MG63 (cell line): ENCODE results near the gene RASEF. TPM values are rescaled to one million over a fixed set of nuclear protein-coding genes. Genes with fewer than 3 reads are reported as not detected.

Experiments used
- DNase-seq: peaks from one replicate; pipeline ENCODE4 v3.0.0-alpha.2; 2020
- H3K27me3 ChIP-seq: fragments of 250-450 bp; sonication (Bioruptor Pico); 2 replicates; pipeline ENCODE4 v1.5.1; 2020; ENCODE audit warnings: mild to moderate bottlenecking, moderate library complexity
- H3K36me3 ChIP-seq: fragments of 250-450 bp; sonication (Bioruptor Pico); 2 replicates; pipeline ENCODE4 v1.5.1; 2020; ENCODE audit warnings: mild to moderate bottlenecking, moderate library complexity
- H3K4me3 ChIP-seq: fragments of 250-450 bp; sonication (Bioruptor Pico); 2 replicates; pipeline ENCODE4 v1.5.1; 2020; ENCODE audit warnings: mild to moderate bottlenecking, moderate library complexity
- H3K9me3 ChIP-seq: fragments of 250-450 bp; sonication (Bioruptor Pico); 2 replicates; pipeline ENCODE4 v1.5.1; 2020; ENCODE audit warnings: mild to moderate bottlenecking, moderate library complexity
- total RNA-seq: library from RNA; depleted of rRNA; stranded (reverse); fragments of >200 nt; shearing (Covaris generic); gene quantifications from 2 replicates; pipeline ENCODE4 v1.2.3, GENCODE V29; 2014; ENCODE audit warnings: low replicate concordance

The RASEF gene
- total RNA-seq, 1 experiment from 2014 or later = 0.92 TPM

- no peaks in the 10 kb centered on the region for H3K27me3 ChIP-seq
- no peaks in the 10 kb centered on the region for H3K9me3 ChIP-seq
- no peak for DNase-seq
- no peak overlapping the region for H3K4me3 ChIP-seq
- H3K36me3 ChIP-seq = no peaks in the 10 kb centered on the region
Observed at GRCh38 chr9:83065233-83065632, 2.3 kb upstream of the RASEF start.

GRCh38 chr9:83061990-83062650 is 822 bp downstream of the RASEF start:
- no peaks in the 10 kb centered on the region for H3K27me3 ChIP-seq
- peak overlapping the region; percentile 41 for H3K4me3 ChIP-seq
- no peaks in the 10 kb centered on the region for H3K36me3 ChIP-seq
- H3K9me3 ChIP-seq = no peaks in the 10 kb centered on the region
- peak; percentile 64 for DNase-seq

GRCh38 chr9:83061036-83061435 is 1.9 kb downstream of the RASEF start:
- Histone ChIP-seq H3K4me3 (no peak overlapping the region), H3K9me3 (no peaks in the 10 kb centered on the region), H3K27me3 (no peaks in the 10 kb centered on the region), H3K36me3 (no peaks in the 10 kb centered on the region)
- DNase-seq = no peak

- Histone ChIP-seq H3K27me3 (no peaks in the 10 kb centered on the region), H3K9me3 (no peaks in the 10 kb centered on the region), H3K36me3 (no peaks in the 10 kb centered on the region), H3K4me3 (no peak overlapping the region)
- no peak for DNase-seq
Observed at GRCh38 chr9:83060556-83060955, 2.4 kb downstream of the RASEF start.

GRCh38 chr9:83059417-83059816 is 3.5 kb downstream of the RASEF start:
- H3K9me3 ChIP-seq = no peaks in the 10 kb centered on the region
- H3K4me3 ChIP-seq = no peak overlapping the region
- H3K27me3 ChIP-seq = no peaks in the 10 kb centered on the region
- no peak for DNase-seq
- H3K36me3 ChIP-seq = no peaks in the 10 kb centered on the region

- Histone ChIP-seq H3K9me3 (no peaks in the 10 kb centered on the region), H3K4me3 (no peak overlapping the region), H3K36me3 (no peaks in the 10 kb centered on the region), H3K27me3 (no peaks in the 10 kb centered on the region)
- DNase-seq = no peak
Observed at GRCh38 chr9:83056911-83057310, 6.0 kb downstream of the RASEF start.

GRCh38 chr9:83056174-83056573 is 6.8 kb downstream of the RASEF start:
- no peaks in the 10 kb centered on the region for H3K36me3 ChIP-seq
- DNase-seq = no peak
- H3K4me3 ChIP-seq = no peak overlapping the region
- no peaks in the 10 kb centered on the region for H3K27me3 ChIP-seq
- no peaks in the 10 kb centered on the region for H3K9me3 ChIP-seq

- H3K4me3 ChIP-seq = no peak overlapping the region
- H3K27me3 ChIP-seq = no peaks in the 10 kb centered on the region
- no peaks in the 10 kb centered on the region for H3K9me3 ChIP-seq
- peak; percentile 56 for DNase-seq
- no peaks in the 10 kb centered on the region for H3K36me3 ChIP-seq
Observed at GRCh38 chr9:83047839-83048775, 14.8 kb downstream of the RASEF start.

GRCh38 chr9:83043597-83043996 is 19.3 kb downstream of the RASEF start:
- H3K9me3 ChIP-seq = no peaks in the 10 kb centered on the region

GRCh38 chr9:83041771-83042170 is 21.2 kb downstream of the RASEF start:
- Histone ChIP-seq H3K9me3 (no peaks in the 10 kb centered on the region), H3K4me3 (no peak overlapping the region), H3K27me3 (no peaks in the 10 kb centered on the region), H3K36me3 (no peaks in the 10 kb centered on the region)
- no peak for DNase-seq

More at GRCh38 chr9:83043597-83043996, 19.3 kb downstream of the RASEF start:
- DNase-seq = no peak
- Histone ChIP-seq H3K27me3 (no peaks in the 10 kb centered on the region), H3K4me3 (no peak overlapping the region), H3K36me3 (no peaks in the 10 kb centered on the region)

GRCh38 chr9:83039303-83039702 is 23.6 kb downstream of the RASEF start:
- H3K9me3 ChIP-seq = no peaks in the 10 kb centered on the region
- DNase-seq = no peak
- no peaks in the 10 kb centered on the region for H3K36me3 ChIP-seq
- H3K27me3 ChIP-seq = no peaks in the 10 kb centered on the region
- no peak overlapping the region for H3K4me3 ChIP-seq

- H3K9me3 ChIP-seq = no peaks in the 10 kb centered on the region
- H3K36me3 ChIP-seq = no peaks in the 10 kb centered on the region
- no peak overlapping the region for H3K4me3 ChIP-seq
- H3K27me3 ChIP-seq = no peaks in the 10 kb centered on the region
- DNase-seq = no peak
Observed at GRCh38 chr9:83036043-83036442, 26.9 kb downstream of the RASEF start.

GRCh38 chr9:83035143-83035542 is 27.8 kb downstream of the RASEF start:
- no peak for DNase-seq
- Histone ChIP-seq H3K36me3 (no peaks in the 10 kb centered on the region), H3K9me3 (no peaks in the 10 kb centered on the region), H3K27me3 (no peaks in the 10 kb centered on the region), H3K4me3 (no peak overlapping the region)

GRCh38 chr9:83034587-83034986 is 28.4 kb downstream of the RASEF start:
- Histone ChIP-seq H3K9me3 (no peaks in the 10 kb centered on the region), H3K36me3 (no peaks in the 10 kb centered on the region), H3K27me3 (no peaks in the 10 kb centered on the region), H3K4me3 (no peak overlapping the region)
- DNase-seq = no peak

- no peaks in the 10 kb centered on the region for H3K36me3 ChIP-seq
- no peaks in the 10 kb centered on the region for H3K27me3 ChIP-seq
- no peak for DNase-seq
- H3K4me3 ChIP-seq = no peak overlapping the region
- H3K9me3 ChIP-seq = no peaks in the 10 kb centered on the region
Observed at GRCh38 chr9:83034026-83034425, 28.9 kb downstream of the RASEF start.

GRCh38 chr9:83032065-83032625 is 30.8 kb downstream of the RASEF start:
- H3K27me3 ChIP-seq = no peaks in the 10 kb centered on the region
- H3K36me3 ChIP-seq = no peaks in the 10 kb centered on the region
- no peak for DNase-seq
- H3K4me3 ChIP-seq = no peak overlapping the region
- no peaks in the 10 kb centered on the region for H3K9me3 ChIP-seq

- Histone ChIP-seq H3K27me3 (no peaks in the 10 kb centered on the region), H3K4me3 (no peak overlapping the region), H3K36me3 (no peaks in the 10 kb centered on the region), H3K9me3 (no peaks in the 10 kb centered on the region)
- no peak for DNase-seq
Observed at GRCh38 chr9:83030391-83031107, 32.4 kb downstream of the RASEF start.
